ENCODE results near the gene AFAP1L2.

AFAP1L2 gene

DNA sequence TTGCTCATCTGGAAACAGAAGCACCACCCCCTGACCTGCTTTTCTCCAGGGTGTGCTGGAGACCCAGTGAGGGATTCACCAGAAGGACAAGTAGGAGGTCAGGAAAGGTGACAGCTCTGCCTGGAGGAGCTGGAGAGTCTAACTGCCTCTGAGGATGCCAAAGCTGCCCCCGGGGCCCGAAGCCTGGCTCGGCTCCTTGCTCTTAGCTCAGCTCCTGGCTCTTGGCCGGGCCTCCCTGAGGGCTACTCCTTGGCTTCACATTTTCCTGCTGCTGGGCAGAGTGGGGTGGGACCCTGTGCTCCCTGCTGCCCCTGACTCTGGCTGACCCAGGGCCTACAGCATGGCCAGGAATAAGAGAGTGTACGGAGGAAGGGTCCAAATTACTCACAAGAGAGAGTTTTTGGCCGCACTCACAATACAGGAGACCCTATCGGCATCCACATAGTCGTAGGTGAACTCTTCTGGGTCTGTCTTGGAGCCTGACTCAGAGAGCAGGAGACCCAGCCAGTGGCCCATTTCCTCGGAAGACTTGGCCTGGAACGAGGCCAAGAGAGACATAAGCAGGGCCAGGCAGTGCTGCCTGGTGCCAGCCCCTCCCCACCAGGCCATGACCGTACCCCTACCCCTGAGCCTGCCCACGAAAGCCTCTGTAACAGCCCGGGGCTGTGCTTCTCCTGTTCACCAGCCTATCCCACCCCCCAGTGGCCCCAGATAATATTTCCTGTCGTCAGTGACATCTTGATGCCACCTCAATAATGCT is 102.2 kb downstream of the AFAP1L2 start:
- Mint-ChIP-seq H3K4me3 (no peak overlapping the region), H3K27ac (no peak overlapping the region), H3K36me3 (ENCODE audit: low read depth) (peaks cover 27% of the 10 kb centered on the region), H3K4me1 (ENCODE audit: low read depth) (peaks cover 11% of the 10 kb centered on the region), H3K9me3 (no peaks in the 10 kb centered on the region), H3K27me3 (no peaks in the 10 kb centered on the region)
- no peak for DNase-seq

GRCh38 chr10:114301177-114301576 is 103.1 kb downstream of the AFAP1L2 start:
- no peak for DNase-seq
- H3K27me3 Mint-ChIP-seq, result no peaks in the 10 kb centered on the region
- H3K4me1 Mint-ChIP-seq (ENCODE audit: low read depth), result peaks cover 11% of the 10 kb centered on the region
- H3K27ac Mint-ChIP-seq, result no peak overlapping the region
- H3K9me3 Mint-ChIP-seq, result peaks cover 4% of the 10 kb centered on the region
- peaks cover 36% of the 10 kb centered on the region for H3K36me3 Mint-ChIP-seq (ENCODE audit: low read depth)
- no peak overlapping the region for H3K4me3 Mint-ChIP-seq

DNA sequence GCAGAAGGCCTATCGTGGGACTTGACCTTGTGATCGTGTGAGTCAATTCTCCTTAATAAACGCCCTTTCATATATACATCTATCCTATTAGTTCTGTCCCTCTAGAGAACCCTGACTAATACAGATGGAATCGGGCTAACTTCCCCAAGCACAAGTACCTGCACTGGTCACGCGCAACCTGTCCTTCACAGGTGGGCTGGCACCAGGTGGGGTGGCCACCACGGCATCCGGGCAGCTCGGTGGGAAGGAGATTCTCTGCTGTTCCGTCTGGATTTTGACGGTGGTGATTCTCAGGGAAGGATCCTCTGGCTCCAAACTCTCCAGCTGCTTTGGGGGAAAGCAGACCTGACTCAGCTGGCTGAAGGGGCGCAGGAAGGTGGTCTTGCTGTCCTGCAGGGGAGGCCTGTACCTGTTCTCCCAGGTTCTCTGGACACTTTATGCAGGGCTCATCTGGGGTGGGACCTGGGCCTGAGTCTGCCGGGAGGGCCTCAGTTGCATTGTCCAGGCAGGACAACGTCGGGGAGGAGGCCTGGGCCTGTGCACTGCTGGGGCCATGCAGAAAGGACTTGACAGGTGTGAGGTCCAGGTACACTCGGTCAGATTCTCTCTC is 104.2 kb downstream of the AFAP1L2 start:
- H3K4me3 Mint-ChIP-seq, result no peak overlapping the region
- no peak for DNase-seq
- peaks cover 47% of the 10 kb centered on the region for H3K36me3 Mint-ChIP-seq (ENCODE audit: low read depth)
- no peaks in the 10 kb centered on the region for H3K27me3 Mint-ChIP-seq
- no peak overlapping the region for H3K27ac Mint-ChIP-seq
- peaks cover 11% of the 10 kb centered on the region for H3K4me1 Mint-ChIP-seq (ENCODE audit: low read depth)
- peaks cover 14% of the 10 kb centered on the region for H3K9me3 Mint-ChIP-seq

GRCh38 chr10:114297136-114297705 is 107.1 kb downstream of the AFAP1L2 start:
- Mint-ChIP-seq H3K4me1 (ENCODE audit: low read depth) (no peaks in the 10 kb centered on the region), H3K4me3 (no peak overlapping the region), H3K36me3 (ENCODE audit: low read depth) (peaks cover 54% of the 10 kb centered on the region), H3K27ac (no peak overlapping the region), H3K9me3 (peaks cover 21% of the 10 kb centered on the region), H3K27me3 (no peaks in the 10 kb centered on the region)
- DNase-seq, result no peak

GRCh38 chr10:114295393-114295792 is 108.9 kb downstream of the AFAP1L2 start:
- Mint-ChIP-seq H3K27me3 (no peaks in the 10 kb centered on the region), H3K4me3 (no peak overlapping the region), H3K4me1 (ENCODE audit: low read depth) (no peaks in the 10 kb centered on the region), H3K27ac (no peak overlapping the region), H3K36me3 (ENCODE audit: low read depth) (peaks cover 50% of the 10 kb centered on the region), H3K9me3 (peaks cover 21% of the 10 kb centered on the region)
- DNase-seq, result no peak

GRCh38 chr10:114294549-114294948 is 109.8 kb downstream of the AFAP1L2 start:
- Mint-ChIP-seq H3K4me3 (no peak overlapping the region), H3K36me3 (ENCODE audit: low read depth) (peaks cover 43% of the 10 kb centered on the region), H3K27me3 (no peaks in the 10 kb centered on the region), H3K4me1 (ENCODE audit: low read depth) (no peaks in the 10 kb centered on the region), H3K9me3 (peaks cover 21% of the 10 kb centered on the region), H3K27ac (no peak overlapping the region)
- DNase-seq, result no peak

DNA sequence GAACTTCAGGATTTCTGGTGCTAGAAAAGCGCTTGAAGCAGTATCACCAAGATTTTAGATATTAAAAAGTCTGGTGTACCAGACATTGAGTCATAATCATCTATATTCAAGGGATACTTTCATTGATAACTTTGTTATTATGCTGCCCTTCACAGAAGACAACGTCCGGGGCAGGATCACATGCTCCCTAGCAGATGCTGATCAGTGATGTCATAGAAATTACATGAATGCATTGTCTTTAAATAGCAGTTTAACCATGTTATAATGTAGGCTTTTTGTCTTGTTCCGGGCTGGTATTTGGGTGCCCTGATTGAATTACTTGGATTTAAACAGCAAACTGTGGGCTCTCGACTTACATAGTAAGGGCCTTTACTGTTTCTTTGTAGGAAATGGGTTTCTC is 111.2 kb downstream of the AFAP1L2 start:
- peaks cover 35% of the 10 kb centered on the region for H3K36me3 Mint-ChIP-seq (ENCODE audit: low read depth)
- H3K9me3 Mint-ChIP-seq, result peaks cover 21% of the 10 kb centered on the region
- no peaks in the 10 kb centered on the region for H3K27me3 Mint-ChIP-seq
- no peaks in the 10 kb centered on the region for H3K4me1 Mint-ChIP-seq (ENCODE audit: low read depth)
- no peak overlapping the region for H3K4me3 Mint-ChIP-seq
- H3K27ac Mint-ChIP-seq, result no peak overlapping the region
- no peak for DNase-seq

GRCh38 chr10:114291516-114291915 is 112.8 kb downstream of the AFAP1L2 start:
- peaks cover 20% of the 10 kb centered on the region for H3K9me3 Mint-ChIP-seq
- no peak overlapping the region for H3K27ac Mint-ChIP-seq
- H3K36me3 Mint-ChIP-seq (ENCODE audit: low read depth), result peaks cover 21% of the 10 kb centered on the region

DNA sequence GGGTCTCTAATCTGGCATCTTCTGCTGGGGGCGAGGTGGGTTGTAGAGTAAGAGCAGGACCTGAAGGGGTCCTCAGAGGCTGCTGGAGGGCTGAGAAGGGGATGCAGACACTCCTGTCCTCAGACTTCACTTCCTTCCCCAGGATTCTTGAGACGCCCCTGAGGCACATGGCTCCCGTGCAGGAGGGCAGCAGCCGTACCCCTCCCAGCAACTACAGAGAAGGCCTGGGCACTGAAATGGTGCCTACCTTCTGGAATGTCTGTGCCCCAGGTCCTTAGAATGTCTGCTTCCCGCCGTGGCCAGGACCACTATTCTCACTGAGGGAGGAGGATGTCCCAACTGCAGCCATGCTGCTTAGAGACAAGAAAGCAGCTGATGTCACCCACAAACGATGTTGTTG is 113.2 kb downstream of the AFAP1L2 start:
- H3K27ac Mint-ChIP-seq, result no peak overlapping the region
- H3K9me3 Mint-ChIP-seq, result peaks cover 16% of the 10 kb centered on the region
- no peaks in the 10 kb centered on the region for H3K4me1 Mint-ChIP-seq (ENCODE audit: low read depth)
- no peak for DNase-seq
- no peaks in the 10 kb centered on the region for H3K27me3 Mint-ChIP-seq
- H3K36me3 Mint-ChIP-seq (ENCODE audit: low read depth), result peaks cover 16% of the 10 kb centered on the region
- no peak overlapping the region for H3K4me3 Mint-ChIP-seq

More at GRCh38 chr10:114291516-114291915, 112.8 kb downstream of the AFAP1L2 start:
- no peaks in the 10 kb centered on the region for H3K27me3 Mint-ChIP-seq
- DNase-seq, result no peak
- H3K4me1 Mint-ChIP-seq (ENCODE audit: low read depth), result no peaks in the 10 kb centered on the region
- no peak overlapping the region for H3K4me3 Mint-ChIP-seq

DNA sequence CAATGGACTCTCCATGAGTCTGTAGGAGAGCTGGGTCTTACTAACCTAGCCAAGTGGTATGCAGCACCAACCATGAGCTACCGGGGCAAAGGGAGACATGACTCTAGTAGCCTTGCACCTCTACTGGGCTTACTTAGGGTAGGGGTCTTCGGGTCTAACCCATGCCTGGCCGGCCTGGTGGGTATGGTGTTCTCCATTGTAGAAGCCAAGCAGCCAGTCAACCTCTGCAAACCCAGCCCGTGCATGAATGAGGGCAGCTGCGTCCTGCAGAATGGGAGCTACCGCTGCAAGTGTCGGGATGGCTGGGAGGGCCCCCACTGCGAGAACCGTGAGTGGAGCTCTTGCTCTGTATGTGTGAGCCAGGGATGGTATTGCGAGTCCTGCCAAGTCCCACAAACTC is 114.3 kb downstream of the AFAP1L2 start:
- Mint-ChIP-seq H3K27me3 (no peaks in the 10 kb centered on the region), H3K4me3 (no peak overlapping the region), H3K27ac (no peak overlapping the region), H3K4me1 (ENCODE audit: low read depth) (no peaks in the 10 kb centered on the region), H3K9me3 (peaks cover 6% of the 10 kb centered on the region), H3K36me3 (ENCODE audit: low read depth) (peaks cover 6% of the 10 kb centered on the region)
- no peak for DNase-seq

DNA sequence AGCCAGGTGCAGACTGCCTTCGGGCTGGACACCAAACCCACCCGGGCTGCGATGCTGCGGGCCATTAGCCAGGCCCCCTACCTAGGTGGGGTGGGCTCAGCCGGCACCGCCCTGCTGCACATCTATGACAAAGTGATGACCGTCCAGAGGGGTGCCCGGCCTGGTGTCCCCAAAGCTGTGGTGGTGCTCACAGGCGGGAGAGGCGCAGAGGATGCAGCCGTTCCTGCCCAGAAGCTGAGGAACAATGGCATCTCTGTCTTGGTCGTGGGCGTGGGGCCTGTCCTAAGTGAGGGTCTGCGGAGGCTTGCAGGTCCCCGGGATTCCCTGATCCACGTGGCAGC is 115.2 kb downstream of the AFAP1L2 start:
- no peaks in the 10 kb centered on the region for H3K4me1 Mint-ChIP-seq (ENCODE audit: low read depth)
- no peaks in the 10 kb centered on the region for H3K9me3 Mint-ChIP-seq
- no peaks in the 10 kb centered on the region for H3K36me3 Mint-ChIP-seq (ENCODE audit: low read depth)
- no peak for DNase-seq
- H3K27me3 Mint-ChIP-seq, result no peaks in the 10 kb centered on the region
- no peak overlapping the region for H3K4me3 Mint-ChIP-seq
- H3K27ac Mint-ChIP-seq, result no peak overlapping the region

GRCh38 chr10:114288424-114289095 is 115.7 kb downstream of the AFAP1L2 start:
- DNase-seq, result no peak
- H3K4me3 Mint-ChIP-seq, result no peak overlapping the region
- H3K9me3 Mint-ChIP-seq, result no peaks in the 10 kb centered on the region
- H3K27ac Mint-ChIP-seq, result no peak overlapping the region
- H3K4me1 Mint-ChIP-seq (ENCODE audit: low read depth), result no peaks in the 10 kb centered on the region
- no peaks in the 10 kb centered on the region for H3K27me3 Mint-ChIP-seq
- H3K36me3 Mint-ChIP-seq (ENCODE audit: low read depth), result no peaks in the 10 kb centered on the region

- DNase-seq, result no peak
- H3K27ac Mint-ChIP-seq, result no peak overlapping the region
- no peaks in the 10 kb centered on the region for H3K9me3 Mint-ChIP-seq
- H3K27me3 Mint-ChIP-seq, result no peaks in the 10 kb centered on the region
- no peaks in the 10 kb centered on the region for H3K4me1 Mint-ChIP-seq (ENCODE audit: low read depth)
- no peaks in the 10 kb centered on the region for H3K36me3 Mint-ChIP-seq (ENCODE audit: low read depth)
- no peak overlapping the region for H3K4me3 Mint-ChIP-seq
These were observed 117.4 kb downstream of the AFAP1L2 start for GRCh38 chr10:114286921-114287320.

DNA sequence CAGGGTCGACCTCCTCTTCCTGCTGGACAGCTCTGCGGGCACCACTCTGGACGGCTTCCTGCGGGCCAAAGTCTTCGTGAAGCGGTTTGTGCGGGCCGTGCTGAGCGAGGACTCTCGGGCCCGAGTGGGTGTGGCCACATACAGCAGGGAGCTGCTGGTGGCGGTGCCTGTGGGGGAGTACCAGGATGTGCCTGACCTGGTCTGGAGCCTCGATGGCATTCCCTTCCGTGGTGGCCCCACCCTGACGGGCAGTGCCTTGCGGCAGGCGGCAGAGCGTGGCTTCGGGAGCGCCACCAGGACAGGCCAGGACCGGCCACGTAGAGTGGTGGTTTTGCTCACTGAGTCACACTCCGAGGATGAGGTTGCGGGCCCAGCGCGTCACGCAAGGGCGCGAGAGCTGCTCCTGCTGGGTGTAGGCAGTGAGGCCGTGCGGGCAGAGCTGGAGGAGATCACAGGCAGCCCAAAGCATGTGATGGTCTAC is 118.3 kb downstream of the AFAP1L2 start:
- no peak for DNase-seq

More for the DNA sequence above, 118.3 kb downstream of the AFAP1L2 start:
- no peaks in the 10 kb centered on the region for H3K27me3 Mint-ChIP-seq
- no peaks in the 10 kb centered on the region for H3K36me3 Mint-ChIP-seq (ENCODE audit: low read depth)
- no peaks in the 10 kb centered on the region for H3K9me3 Mint-ChIP-seq
- H3K4me1 Mint-ChIP-seq (ENCODE audit: low read depth), result no peaks in the 10 kb centered on the region
- H3K27ac Mint-ChIP-seq, result no peak overlapping the region
- no peak overlapping the region for H3K4me3 Mint-ChIP-seq

Measured in activated T-cell treated with anti-CD3 and anti-CD28 coated beads, Interleukin-2, amount 50 U/mL, for 24 hours (primary cell).